Uterus (tissue), 4 donors: ENCODE data around the gene ATP11A. TPM values are rescaled to one million over a fixed set of nuclear protein-coding genes. Genes with fewer than 3 reads are reported as not detected.

Experiments used
- DNase-seq, 2 donors: peaks; one replicate each; pipeline ENCODE4 v3.0.0-alpha.2; 2019 to 2020
- H3K27ac ChIP-seq, 2 donors: fragments of 200-600 bp; sonication (generic); 1 replicate in 1 of 2; 2 replicates in 1 of 2; pipeline ENCODE4 v1.5.1; 2016 to 2018
- H3K27me3 ChIP-seq, 2 donors: fragments of 200-600 bp; sonication (generic); one replicate each; pipeline ENCODE4 v1.5.1; 2018 to 2019; ENCODE audit warnings: control low read depth in 1 of 2
- H3K36me3 ChIP-seq, 2 donors: fragments of 200-600 bp; sonication (generic); one replicate each; pipeline ENCODE4 v1.5.1; 2019; ENCODE audit warnings: control low read depth in 1 of 2
- H3K4me1 ChIP-seq, 2 donors: fragments of 200-600 bp; sonication (generic); one replicate each; pipeline ENCODE4 v1.5.1; 2018 to 2019; ENCODE audit warnings: control low read depth in 1 of 2
- H3K4me3 ChIP-seq, 2 donors: fragments of 200-600 bp; sonication (generic); 1 replicate in 1 of 2; 2 replicates in 1 of 2; pipeline ENCODE4 v1.5.1; 2018 to 2019; ENCODE audit warnings: mild to moderate bottlenecking in 1 of 2
- H3K9me3 ChIP-seq, 2 donors: fragments of 200-600 bp; sonication (generic); one replicate each; pipeline ENCODE4 v1.5.1; 2019; ENCODE audit warnings: control low read depth in 1 of 2
- CTCF ChIP-seq, 4 experiments: fragments of 200-600 bp in 2 of 4; fragments of 450-650 bp in 2 of 4; sonication (generic) in 2 of 4; IDR thresholded peaks; one replicate each; pipeline ENCODE4 v1.5.1; 2016 to 2019; ENCODE audit warnings: antibody characterized with exemption in 4 of 4, mild to moderate bottlenecking in 2 of 4, moderate library complexity in 1 of 4
- POLR2A ChIP-seq, 2 donors: fragments of 450-650 bp; IDR thresholded peaks; one replicate each; pipeline ENCODE4 v1.6.1; 2016; ENCODE audit warnings: antibody characterized with exemption in 2 of 2, mild to moderate bottlenecking in 1 of 2, moderate library complexity in 1 of 2
- intact Hi-C: fragments of 100-400 bp; cut with DNase I; formaldehyde crosslinking; loops from one replicate; pipeline ENCODE4 v1.15.1; 2023; ENCODE audit warnings: low total_unique reads
- total RNA-seq, 4 donors: library from RNA; depleted of rRNA in 3 of 4; stranded (reverse); fragments of >200 nt in 3 of 4; gene quantifications; one replicate each; pipeline versions ENCODE4 v1.1.0 to v1.2.4, GENCODE V29; 2014 to 2023
- donor health status: DM: yes; HTN: yes; CAD: no.

ATP11A gene
- total RNA-seq, 4 donors from 2014 or later = 12.8 to 149 (median 22.8) TPM

- peak overlapping the region; percentile 59 to 73 for H3K27ac ChIP-seq
These were observed 64.0 kb downstream of the ATP11A start for GRCh38 chr13:112753833-112754232.

DNA sequence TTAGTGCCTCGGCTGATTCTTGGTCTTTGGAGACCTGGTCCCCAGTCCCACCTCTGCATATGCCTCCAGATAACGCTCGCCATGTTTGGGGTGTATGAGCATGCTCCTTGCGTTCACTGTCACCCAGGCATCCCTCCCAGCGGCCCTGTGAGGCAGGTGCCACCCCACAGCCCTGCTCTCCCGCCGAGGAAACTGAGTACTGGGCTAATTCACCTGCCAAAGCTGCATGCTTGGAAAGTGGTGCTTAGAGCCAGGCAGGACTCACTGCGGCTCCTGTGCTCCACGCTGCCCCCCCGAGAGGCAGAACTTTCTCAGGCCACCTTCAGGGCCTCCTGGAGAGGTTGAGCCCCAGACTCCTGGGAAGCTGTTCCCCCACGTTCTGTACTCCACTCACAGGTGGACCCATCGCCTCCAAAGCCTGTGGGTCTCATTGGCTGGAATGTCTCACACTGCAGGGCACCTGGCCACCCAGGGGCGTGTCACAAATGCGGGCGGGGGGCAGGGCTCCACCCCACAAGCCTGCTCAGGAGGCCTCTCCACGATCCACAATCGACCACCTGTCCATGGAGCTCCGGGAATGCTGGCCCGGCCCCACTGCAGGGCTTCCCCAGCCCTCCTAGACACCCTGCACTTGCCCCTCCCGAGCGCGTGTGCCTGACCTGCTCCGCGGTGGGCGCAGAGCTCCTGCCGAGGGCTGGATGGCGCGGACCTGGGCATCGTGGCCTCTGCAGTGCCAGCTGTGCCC lies 64.6 kb downstream of the ATP11A start:
- TF ChIP-seq CTCF (IDR thresholded peaks at IDR 0.05) (no peak), POLR2A (IDR thresholded peaks at IDR 0.05) (no peak)
- no peaks in the 10 kb centered on the region for H3K27me3 ChIP-seq
- no peak overlapping the region for H3K4me3 ChIP-seq
- H3K27ac ChIP-seq = peak overlapping the region; percentile 59 to 73
- intact Hi-C loops = no loop called here
- no peaks in the 10 kb centered on the region for H3K36me3 ChIP-seq
- DNase-seq = no peak
- peaks cover 9 to 14% of the 10 kb centered on the region in 2 donors for H3K4me1 ChIP-seq
- H3K9me3 ChIP-seq = no peaks in the 10 kb centered on the region

More at GRCh38 chr13:112753833-112754232, 64.0 kb downstream of the ATP11A start:
- no peak for DNase-seq
- Histone ChIP-seq H3K36me3 (no peaks in the 10 kb centered on the region), H3K4me3 (no peak overlapping the region), H3K9me3 (no peaks in the 10 kb centered on the region), H3K27me3 (no peaks in the 10 kb centered on the region), H3K4me1 (peaks cover 9 to 16% of the 10 kb centered on the region in 2 donors)
- intact Hi-C loops = no loop called here
- no peak for TF ChIP-seq POLR2A (IDR thresholded peaks at IDR 0.05)

DNA sequence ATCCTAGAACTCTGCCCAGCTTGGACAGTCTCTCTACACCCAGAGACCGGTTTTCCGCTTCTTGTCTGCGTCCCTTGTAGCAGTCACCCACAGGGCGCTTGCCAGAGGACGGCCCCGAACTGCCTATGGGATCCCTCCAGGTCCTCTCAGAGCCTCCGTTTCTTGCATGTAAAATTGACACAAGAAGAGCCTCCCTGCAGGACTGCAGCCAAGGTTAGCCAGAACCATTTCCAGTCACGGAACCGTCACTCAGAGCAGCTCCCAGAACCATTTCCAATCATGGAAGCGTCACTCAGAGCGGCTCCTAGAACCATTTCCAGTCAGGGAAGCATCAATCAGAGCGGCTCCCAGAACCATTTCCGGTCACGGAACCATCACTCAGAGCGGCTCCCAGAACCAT lies 65.5 kb downstream of the ATP11A start:
- Histone ChIP-seq H3K36me3 (no peaks in the 10 kb centered on the region), H3K27ac (no peak overlapping the region), H3K4me1 (peaks cover 9 to 14% of the 10 kb centered on the region in 2 donors), H3K4me3 (no peak overlapping the region), H3K27me3 (no peaks in the 10 kb centered on the region), H3K9me3 (no peaks in the 10 kb centered on the region)
- intact Hi-C loops = no loop called here
- TF ChIP-seq CTCF (IDR thresholded peaks at IDR 0.05) = no peak
- no peak for TF ChIP-seq POLR2A (IDR thresholded peaks at IDR 0.05)
- DNase-seq = no peak

DNA sequence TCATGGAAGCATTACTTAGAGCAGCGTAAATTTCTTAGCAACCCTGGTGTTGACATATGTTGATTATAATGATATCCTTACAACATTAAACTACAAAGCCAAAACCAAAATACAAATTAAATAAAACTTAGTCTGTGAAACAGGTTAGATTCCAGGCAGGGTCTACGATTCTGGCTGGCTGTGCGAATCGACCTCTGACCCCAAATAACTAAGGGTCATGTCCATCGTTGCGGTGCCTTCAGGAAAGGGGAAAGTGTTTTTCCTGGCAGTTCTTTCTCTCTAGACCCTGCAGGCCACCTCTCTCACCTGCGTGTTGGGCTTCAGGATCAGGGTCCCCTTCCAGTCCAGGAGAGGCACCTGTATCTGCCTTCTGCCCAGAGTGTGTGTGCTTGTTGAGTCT lies 66.2 kb downstream of the ATP11A start:
- Histone ChIP-seq H3K4me1 (peaks cover 9 to 14% of the 10 kb centered on the region in 2 donors), H3K9me3 (no peaks in the 10 kb centered on the region), H3K4me3 (no peak overlapping the region), H3K36me3 (no peaks in the 10 kb centered on the region), H3K27ac (no peak overlapping the region), H3K27me3 (no peaks in the 10 kb centered on the region)
- no peak for DNase-seq
- intact Hi-C loops = no loop called here
- no peak for TF ChIP-seq POLR2A (IDR thresholded peaks at IDR 0.05)

- H3K27me3 ChIP-seq = no peaks in the 10 kb centered on the region
- no peak overlapping the region for H3K27ac ChIP-seq
- peaks cover 9 to 14% of the 10 kb centered on the region in 2 donors for H3K4me1 ChIP-seq
- no peaks in the 10 kb centered on the region for H3K9me3 ChIP-seq
- no peak for TF ChIP-seq POLR2A (IDR thresholded peaks at IDR 0.05)
- no peaks in the 10 kb centered on the region for H3K36me3 ChIP-seq
- H3K4me3 ChIP-seq = no peak overlapping the region
- no peak for DNase-seq
- intact Hi-C loops = no loop called here
These were observed 66.7 kb downstream of the ATP11A start for GRCh38 chr13:112756511-112756966.

DNA sequence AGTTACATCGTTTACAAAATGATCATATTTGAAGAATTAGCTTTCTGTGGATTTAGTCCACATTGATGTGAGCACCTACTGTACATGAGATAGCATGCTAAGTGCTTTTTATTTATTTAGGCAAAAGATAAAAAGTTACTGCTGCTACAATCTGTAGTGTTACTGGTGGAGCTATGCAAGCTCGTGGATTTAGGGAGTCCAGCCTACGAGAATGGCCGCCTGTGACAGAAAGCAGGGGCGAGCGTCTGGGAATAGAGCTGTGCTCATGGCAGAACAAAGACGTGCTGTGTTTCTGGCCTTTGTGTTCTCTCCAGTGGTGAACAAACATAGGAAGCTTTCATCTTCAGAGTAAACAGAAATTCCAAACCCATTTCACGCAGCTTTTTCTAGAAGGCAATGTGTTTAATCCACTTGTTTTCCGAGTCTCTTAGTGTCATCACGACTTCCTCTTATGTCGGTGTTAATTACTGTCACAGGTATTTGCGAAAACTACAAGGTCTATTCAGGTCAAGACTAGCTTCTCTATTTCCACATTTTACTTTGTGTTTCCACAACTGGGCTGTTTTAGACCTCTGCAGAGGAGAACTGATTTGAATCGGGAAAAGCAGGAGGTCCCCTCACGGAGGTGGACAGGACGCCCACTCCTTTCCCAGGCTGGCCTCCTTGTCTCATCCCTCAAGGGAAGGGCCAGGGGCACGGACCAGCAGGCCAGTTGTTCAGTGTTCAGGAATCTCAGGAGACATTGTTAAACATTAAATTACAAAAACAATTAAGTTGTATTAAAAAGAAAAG lies 67.3 kb downstream of the ATP11A start:
- Histone ChIP-seq H3K4me1 (peaks cover 7 to 12% of the 10 kb centered on the region in 2 donors), H3K36me3 (no peaks in the 10 kb centered on the region), H3K27me3 (no peaks in the 10 kb centered on the region), H3K27ac (no peak overlapping the region), H3K4me3 (no peak overlapping the region), H3K9me3 (no peaks in the 10 kb centered on the region)
- TF ChIP-seq CTCF (IDR thresholded peaks at IDR 0.05) = peak in 1 of 4 experiments; percentile 2
- no peak for TF ChIP-seq POLR2A (IDR thresholded peaks at IDR 0.05)
- DNase-seq = no peak
- intact Hi-C loops = no loop called here
